OCI-LY3 (cell line): ENCODE measurements around the gene BTBD2.

Experiments
- H2AFZ ChIP-seq: fragments of 200-600, 300-600 bp; shearing (Covaris generic); 2 replicates; pipeline ENCODE4 v1.6.0; 2014; ENCODE audit warnings: antibody characterized with exemption, low read depth, low read length
- H3K27ac ChIP-seq: fragments of 200-600, 300-600 bp; sonication (generic); 2 replicates; pipeline ENCODE4 v1.5.1; 2014; ENCODE audit warnings: mild to moderate bottlenecking, low read length, moderate library complexity, mixed read lengths
- H3K27me3 ChIP-seq: fragments of 200-600, 300-600 bp; sonication (generic); 2 replicates; pipeline ENCODE4 v1.6.1; 2014; ENCODE audit warnings: low read depth, low read length, mixed read lengths
- H3K36me3 ChIP-seq: fragments of 200-600, 300-600 bp; sonication (generic); replicated peaks from 2 replicates; pipeline ENCODE3; 2014; ENCODE audit warnings: low read depth, low read length, mixed read lengths
- H3K4me1 ChIP-seq: fragments of 300-600, 200-600 bp; sonication (generic); 2 replicates; pipeline ENCODE4 v1.6.1; 2014; ENCODE audit warnings: low read length, mixed read lengths
- H3K4me2 ChIP-seq: fragments of 200-600, 300-600 bp; sonication (generic); 2 replicates; pipeline ENCODE4 v1.6.1; 2014; ENCODE audit warnings: low read length, mixed read lengths
- H3K4me3 ChIP-seq: fragments of 300-600, 200-600 bp; sonication (generic); 2 replicates; pipeline ENCODE4 v1.5.1; 2014; ENCODE audit warnings: antibody characterized with exemption, mild to moderate bottlenecking, low read length, moderate library complexity
- H3K79me2 ChIP-seq: fragments of 300-600, 200-600 bp; shearing (Covaris generic); 2 replicates; pipeline ENCODE4 v1.6.1; 2014; ENCODE audit warnings: mild to moderate bottlenecking, low read length, mixed read lengths
- H3K9ac ChIP-seq: fragments of 300-600, 200-600 bp; shearing (Covaris generic); 2 replicates; pipeline ENCODE4 v1.6.0; 2014; ENCODE audit warnings: mild to moderate bottlenecking, low read length, moderate library complexity
- H3K9me3 ChIP-seq: fragments of 200-600, 300-600 bp; shearing (Covaris generic); 2 replicates; pipeline ENCODE4 v1.6.1; 2014; ENCODE audit warnings: low read length, mixed read lengths; ENCODE audit not compliant: insufficient read depth
- H4K20me1 ChIP-seq: fragments of 200-600, 300-600 bp; sonication (generic); 2 replicates; pipeline ENCODE4 v1.6.1; 2016; ENCODE audit warnings: low read length, mixed read lengths; ENCODE audit not compliant: insufficient read depth
- CTCF ChIP-seq: fragments of 200-600, 300-600 bp; sonication (generic); IDR thresholded peaks from 2 replicates; pipeline ENCODE4 v1.5.1; 2014; ENCODE audit warnings: antibody characterized with exemption, low read length, low read depth
- EZH2phosphoT487 ChIP-seq: fragments of 200-600 bp; shearing (Covaris generic); IDR thresholded peaks from 2 replicates; pipeline ENCODE4 v1.6.1; 2018; ENCODE audit warnings: antibody characterized with exemption, mixed run types, low read depth

BTBD2 gene

GRCh38 chr19:2021453-2022140, 6.1 kb upstream of the BTBD2 start:
- no peak overlapping the region for H3K9ac ChIP-seq
- H3K27ac ChIP-seq: no peak overlapping the region
- no peak overlapping the region for H3K4me2 ChIP-seq
- H3K79me2 ChIP-seq: no peaks in the 10 kb centered on the region
- H2AFZ ChIP-seq: no peak overlapping the region
- no peak for TF ChIP-seq CTCF
- TF ChIP-seq EZH2phosphoT487: no peak
- H3K9me3 ChIP-seq: peaks cover 3% of the 10 kb centered on the region; the same call in 1 of the 2 replicates
- H3K36me3 ChIP-seq: peaks cover 2% of the 10 kb centered on the region
- H3K27me3 ChIP-seq: 0 out of 2 replicates have a peak, but pooled peaks cover 5% of the 10 kb centered on the region
- no peaks in the 10 kb centered on the region for H4K20me1 ChIP-seq
- H3K4me3 ChIP-seq: no peak overlapping the region
- H3K4me1 ChIP-seq: peaks cover 7% of the 10 kb centered on the region; the same call in 1 of the 2 replicates

GRCh38 chr19:2018752-2019151, 3.2 kb upstream of the BTBD2 start:
- Histone ChIP-seq H3K9me3 (no peaks in the 10 kb centered on the region), H3K27me3 (0 out of 2 replicates have a peak, but pooled peaks cover 5% of the 10 kb centered on the region), H3K9ac (no peak overlapping the region), H4K20me1 (no peaks in the 10 kb centered on the region), H3K79me2 (peaks cover 19% of the 10 kb centered on the region), H2AFZ (no peak overlapping the region), H3K4me3 (no peak overlapping the region), H3K4me2 (no peak overlapping the region), H3K27ac (no peak overlapping the region), H3K36me3 (peaks cover 3% of the 10 kb centered on the region), H3K4me1 (peaks cover 22% of the 10 kb centered on the region)
- TF ChIP-seq EZH2phosphoT487 (no peak), CTCF (no peak)

- Histone ChIP-seq H3K4me1 (peaks cover 22% of the 10 kb centered on the region), H3K27ac (peak overlapping the region; percentile 32; the same call in 1 of the 2 replicates), H3K9ac (peak overlapping the region; percentile 58), H3K36me3 (peaks cover 19% of the 10 kb centered on the region), H4K20me1 (peaks cover 4% of the 10 kb centered on the region; the same call in 1 of the 2 replicates), H3K9me3 (no peaks in the 10 kb centered on the region), H3K27me3 (no peaks in the 10 kb centered on the region), H3K4me2 (peak overlapping the region; percentile 86), H3K79me2 (peaks cover 33% of the 10 kb centered on the region), H2AFZ (no peak overlapping the region), H3K4me3 (peak overlapping the region; percentile 83)
- TF ChIP-seq CTCF (no peak), EZH2phosphoT487 (no peak)
These were observed 710 bp upstream of the BTBD2 start for GRCh38 chr19:2016041-2016807.
